Limb (tissue), 2 donors: ENCODE measurements around the gene THOC6.
"Not testable (repeated sequence)": the region's sequence is repeated elsewhere in the genome, so short reads cannot be mapped to it uniquely, and the experiment has no call there.

ENCODE experiments used
- DNase-seq, 2 donors: peaks; one replicate each; pipeline ENCODE4 v3.0.0-alpha.2; 2016; ENCODE audit errors: extremely low spot score in 2 of 2

The THOC6 gene

GRCh38 chr16:3072148-3072547, 48.3 kb downstream of the THOC6 start:
- DNase-seq, result not testable (repeated sequence)

GRCh38 chr16:3072576-3073263, 48.9 kb downstream of the THOC6 start:
- not testable (repeated sequence) for DNase-seq

- DNase-seq, result no peak
Measured at GRCh38 chr16:3073448-3073847, 49.6 kb downstream of the THOC6 start.

GRCh38 chr16:3074860-3075522, 51.2 kb downstream of the THOC6 start:
- DNase-seq, result no peak

GRCh38 chr16:3075523-3075915, 51.7 kb downstream of the THOC6 start:
- DNase-seq, result no peak

- DNase-seq, result not testable (repeated sequence)
Measured at GRCh38 chr16:3075946-3076345, 52.1 kb downstream of the THOC6 start.

GRCh38 chr16:3076577-3076976, 52.7 kb downstream of the THOC6 start:
- DNase-seq, result no peak
